H1 (cell line): ENCODE results near the gene CYP1B1. TPM values are rescaled to one million over a fixed set of nuclear protein-coding genes. Genes with fewer than 3 reads are reported as not detected.

ENCODE experiments used
- CHD7 ChIP-seq: fragments of 300-600 bp; sonication (generic); IDR thresholded peaks from 2 replicates; pipeline ENCODE4 v1.7.1; 2012; ENCODE audit warnings: low read length, moderate library complexity, mild to moderate bottlenecking, inconsistent platforms; ENCODE audit not compliant: insufficient replicate concordance
- KDM1A ChIP-seq: fragments of 200-600, 300-600 bp; sonication (generic); IDR thresholded peaks from 2 replicates; pipeline ENCODE4 v1.7.1; 2016; ENCODE audit warnings: mild to moderate bottlenecking, low read length, borderline replicate concordance
- polyA plus RNA-seq, 7 experiments: library from polyadenylated mRNA; depleted of rRNA in 3 of 7; stranded (reverse) in 5 of 7; unstranded in 2 of 7; fragments of >200 nt in 5 of 7; fragments of 200-250 nt in 2 of 7; gene quantifications; 1 replicate in 5 of 7; 2 replicates in 1 of 7; 4 replicates in 1 of 7; pipeline versions ENCODE4 v1.2.1 to v1.2.3, GENCODE V29; 2011 to 2013; ENCODE audit warnings: missing spikeins in 2 of 7, mixed read lengths in 2 of 7
- total RNA-seq: library from RNA; stranded (reverse); fragmentation: NEBNext Ultra II Directional; extraction: Animal tissue kit (Norgen Biotek cat#: 25700); gene quantifications from 2 replicates; pipeline ENCODE4 v1.2.1, GENCODE V29; 2021

The CYP1B1 gene
- total and polyA plus RNA-seq, 2 of the 8 experiments (the other 6 are each of a cell fraction or from before 2014, with no cell fraction given): 1.3 to 5.7 TPM

- no peak for TF ChIP-seq CHD7
- TF ChIP-seq KDM1A: peak; percentile 9; the same call in 1 of the 2 replicates
Measured at GRCh38 chr2:38075507-38076151, at the start of gene CYP1B1 (continued).
